Skeletal muscle satellite cell (primary cell): ENCODE measurements around the gene GRAMD2B.

ENCODE experiments used
- H3K27me3 ChIP-seq: 2 replicates; pipeline ENCODE4 v1.7.0; 2013; ENCODE audit warnings: low read length; ENCODE audit not compliant: control insufficient read depth, insufficient read depth
- H3K36me3 ChIP-seq: 2 replicates; pipeline ENCODE4 v1.7.0; 2013; ENCODE audit warnings: mild to moderate bottlenecking, control low read depth, low read length; ENCODE audit not compliant: insufficient read depth
- H3K4me1 ChIP-seq: 2 replicates; pipeline ENCODE4 v1.7.0; 2013; ENCODE audit warnings: low read length; ENCODE audit not compliant: control insufficient read depth, insufficient read depth
- H3K4me2 ChIP-seq: 2 replicates; pipeline ENCODE4 v1.7.0; 2013; ENCODE audit warnings: mild to moderate bottlenecking, low read length
- H3K4me3 ChIP-seq: 2 replicates; pipeline ENCODE4 v1.7.0; 2013; ENCODE audit warnings: low read length
- H3K9ac ChIP-seq: 2 replicates; pipeline ENCODE4 v1.7.0; 2013; ENCODE audit warnings: mild to moderate bottlenecking, low read depth, low read length, moderate library complexity
- H3K9me3 ChIP-seq: replicated peaks from 2 replicates; pipeline ENCODE4 v1.7.0; 2013; ENCODE audit warnings: mild to moderate bottlenecking, control low read depth, low read length

GRAMD2B gene

DNA sequence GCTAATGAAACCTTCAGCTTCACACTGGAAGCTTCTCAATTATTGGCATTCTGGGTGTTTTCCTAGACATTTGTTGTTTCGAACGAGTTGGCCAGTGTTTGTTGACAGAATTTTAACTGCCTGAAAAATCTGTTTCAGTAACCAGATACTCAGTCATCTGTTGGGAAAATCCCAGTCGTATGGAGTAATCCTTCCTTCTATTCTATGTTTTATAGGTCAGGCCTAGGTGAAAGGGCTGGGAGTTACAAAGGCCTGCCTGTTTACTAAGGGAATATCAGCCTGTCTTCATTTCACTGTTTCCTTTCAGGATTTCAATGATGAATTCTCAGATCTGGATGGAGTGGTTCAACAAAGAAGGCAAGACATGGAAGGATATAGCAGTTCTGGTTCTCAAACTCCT lies 59.9 kb downstream of the GRAMD2B start:
- Histone ChIP-seq H3K4me1 (no peaks in the 10 kb centered on the region), H3K9me3 (no peaks in the 10 kb centered on the region), H3K4me2 (no peak overlapping the region), H3K27me3 (no peaks in the 10 kb centered on the region), H3K4me3 (no peak overlapping the region), H3K9ac (no peak overlapping the region), H3K36me3 (peaks cover 82% of the 10 kb centered on the region)

DNA sequence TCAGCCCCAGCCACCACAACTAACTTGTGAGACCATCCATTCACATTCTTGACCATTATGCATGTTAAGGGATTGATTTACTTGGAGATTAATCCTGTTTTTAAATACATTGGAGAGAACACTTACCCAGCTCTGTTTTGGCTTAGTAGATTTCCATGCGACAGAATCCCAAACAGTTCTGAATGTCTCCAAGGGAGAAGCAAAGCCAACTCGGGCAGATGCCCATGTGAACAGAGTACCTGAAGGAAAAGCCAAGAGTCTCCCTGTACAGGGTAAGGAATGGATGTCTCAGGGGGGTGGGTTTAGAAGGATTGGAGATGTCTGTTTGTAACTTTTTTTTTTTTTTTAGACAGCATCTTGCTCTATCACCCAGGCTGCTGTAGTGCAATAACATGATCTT lies 61.0 kb downstream of the GRAMD2B start:
- Histone ChIP-seq H3K4me3 (no peak overlapping the region), H3K4me2 (no peak overlapping the region), H3K36me3 (peaks cover 88% of the 10 kb centered on the region), H3K4me1 (no peaks in the 10 kb centered on the region), H3K9me3 (no peaks in the 10 kb centered on the region), H3K9ac (no peak overlapping the region), H3K27me3 (no peaks in the 10 kb centered on the region)

DNA sequence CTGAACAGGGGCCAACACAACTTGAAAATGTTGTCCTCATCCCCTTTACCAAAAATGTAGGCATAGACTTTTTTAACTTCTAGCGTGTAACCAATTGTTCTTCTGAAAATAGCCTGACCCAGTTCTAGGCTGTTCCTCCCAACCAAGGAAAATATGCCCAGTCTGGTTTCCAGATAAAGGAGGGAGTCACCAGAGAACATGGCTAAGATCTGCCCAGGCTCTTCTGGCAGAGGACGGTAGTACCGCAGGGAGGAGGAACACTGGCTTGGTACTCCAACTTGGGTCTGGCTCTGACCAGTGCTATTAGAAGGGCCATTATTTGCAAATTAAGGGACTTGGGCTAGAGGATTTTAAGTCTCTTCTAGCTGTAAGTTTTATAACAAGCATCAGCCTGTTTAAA lies 63.1 kb downstream of the GRAMD2B start:
- peaks cover 88% of the 10 kb centered on the region for H3K36me3 ChIP-seq
- no peaks in the 10 kb centered on the region for H3K9me3 ChIP-seq
- H3K4me1 ChIP-seq: no peaks in the 10 kb centered on the region
- no peak overlapping the region for H3K9ac ChIP-seq
- no peak overlapping the region for H3K4me3 ChIP-seq
- no peaks in the 10 kb centered on the region for H3K27me3 ChIP-seq
- no peak overlapping the region for H3K4me2 ChIP-seq

DNA sequence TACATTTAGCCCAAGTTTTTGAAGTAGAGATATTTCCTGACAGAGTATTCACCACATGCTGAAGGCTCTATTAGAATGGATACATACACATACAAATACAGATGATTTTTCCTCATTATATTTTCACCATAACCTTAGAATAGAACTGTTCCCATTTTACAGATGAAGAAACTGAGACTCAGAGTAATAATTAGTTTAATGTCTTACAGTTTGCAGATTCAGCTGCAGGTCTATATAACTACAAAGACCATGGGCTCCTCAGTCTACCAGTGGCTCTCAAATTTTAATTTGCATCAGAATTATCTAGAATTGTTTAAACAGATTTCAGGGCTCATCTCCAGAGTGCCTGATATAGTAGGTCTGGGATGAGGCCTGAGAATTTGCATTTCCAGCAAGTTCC lies 64.4 kb downstream of the GRAMD2B start:
- Histone ChIP-seq H3K4me2 (no peak overlapping the region), H3K27me3 (no peaks in the 10 kb centered on the region), H3K4me1 (no peaks in the 10 kb centered on the region), H3K36me3 (peaks cover 85% of the 10 kb centered on the region), H3K4me3 (no peak overlapping the region), H3K9ac (no peak overlapping the region), H3K9me3 (no peaks in the 10 kb centered on the region)

DNA sequence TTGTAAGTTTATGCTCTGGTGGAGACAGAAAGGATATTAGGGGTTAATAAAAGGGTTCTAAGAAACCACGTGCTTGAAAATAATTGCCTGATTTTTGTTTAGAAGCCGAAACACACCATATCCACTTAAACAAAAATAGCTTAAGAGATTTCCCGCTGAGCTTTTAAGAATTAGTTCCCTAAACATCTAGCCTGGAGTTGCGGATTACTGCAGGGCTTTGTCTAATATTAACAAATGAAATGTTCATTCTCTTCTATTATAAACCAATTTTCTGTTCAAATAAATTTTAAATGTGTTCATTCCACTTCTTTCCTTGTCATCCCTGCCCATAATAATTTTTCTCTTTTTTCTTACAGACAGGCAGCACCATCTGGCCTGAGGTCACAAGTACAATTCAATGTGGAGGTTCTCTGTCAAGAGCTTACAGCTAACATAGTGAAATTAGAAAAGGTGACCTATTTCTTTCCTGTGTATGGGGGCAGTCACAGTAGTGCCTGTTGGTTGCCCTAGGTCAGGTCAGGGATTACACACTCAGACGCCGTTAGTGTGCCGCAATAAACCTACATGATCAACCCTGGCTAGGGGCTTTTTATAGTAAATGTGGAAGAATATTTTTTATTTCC lies 65.3 kb downstream of the GRAMD2B start:
- no peak overlapping the region for H3K9ac ChIP-seq
- no peak overlapping the region for H3K4me2 ChIP-seq
- H3K36me3 ChIP-seq: peaks cover 91% of the 10 kb centered on the region
- no peak overlapping the region for H3K4me3 ChIP-seq
- H3K4me1 ChIP-seq: no peaks in the 10 kb centered on the region
- H3K27me3 ChIP-seq: no peaks in the 10 kb centered on the region
- no peaks in the 10 kb centered on the region for H3K9me3 ChIP-seq

DNA sequence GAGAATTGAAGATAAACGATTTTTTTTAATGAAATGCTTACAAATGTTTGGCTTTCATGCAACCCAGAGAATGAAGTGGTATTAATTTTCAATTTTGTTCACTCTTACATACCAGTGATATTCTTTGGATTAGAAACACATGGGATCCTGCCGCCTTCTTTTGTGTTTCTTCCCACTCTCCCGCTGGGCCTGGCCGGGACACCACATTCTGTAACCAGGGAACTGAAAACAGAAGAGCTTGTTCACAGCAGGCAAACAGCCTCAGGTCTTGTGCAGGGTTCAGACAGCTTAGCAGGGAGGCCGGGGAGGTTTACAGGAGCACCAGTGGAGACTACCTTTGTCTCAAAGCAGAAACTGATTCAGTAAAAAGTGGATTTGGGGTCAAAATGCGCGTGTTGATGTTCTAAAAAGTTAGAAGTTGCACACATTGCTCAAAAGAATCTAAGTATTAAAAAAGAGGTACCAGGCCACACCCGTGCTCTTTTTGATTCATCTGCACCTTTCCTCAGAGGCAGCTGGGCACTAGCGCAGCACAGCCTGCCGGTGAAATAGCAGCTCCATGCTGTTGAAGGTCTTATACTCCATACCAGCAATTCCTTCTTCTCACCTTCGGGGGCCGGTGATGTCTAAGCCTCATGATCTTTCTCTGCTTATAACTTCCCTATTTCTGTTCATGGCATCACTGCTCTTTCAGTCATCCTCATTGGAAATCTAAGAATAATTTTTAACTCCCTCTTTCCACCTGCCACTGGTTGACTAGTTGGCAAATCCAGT lies 67.1 kb downstream of the GRAMD2B start:
- H3K27me3 ChIP-seq: no peaks in the 10 kb centered on the region
- no peak overlapping the region for H3K4me3 ChIP-seq
- H3K9me3 ChIP-seq: no peaks in the 10 kb centered on the region
- H3K4me1 ChIP-seq: no peaks in the 10 kb centered on the region
- peaks cover 83% of the 10 kb centered on the region for H3K36me3 ChIP-seq
- H3K4me2 ChIP-seq: no peak overlapping the region
- no peak overlapping the region for H3K9ac ChIP-seq

DNA sequence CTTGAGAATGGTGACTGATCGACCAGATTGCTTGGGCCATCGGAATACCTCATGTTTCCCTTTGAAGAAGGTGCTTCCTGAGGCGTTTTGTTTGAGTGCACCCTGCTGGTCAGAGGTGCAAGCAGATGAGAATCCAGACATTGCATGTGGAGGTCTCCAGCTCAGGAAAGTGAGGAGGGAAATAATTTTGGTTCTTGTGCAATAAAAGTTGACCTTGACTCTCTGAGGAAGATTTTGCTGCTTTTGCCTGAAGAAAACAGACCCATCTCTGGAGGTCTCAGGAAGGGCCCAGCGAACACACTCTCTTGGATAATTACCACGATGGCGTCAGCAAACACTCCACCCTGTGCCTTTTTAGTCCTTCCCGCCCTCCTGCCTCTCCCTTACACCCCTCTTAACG lies 69.7 kb downstream of the GRAMD2B start:
- H3K4me3 ChIP-seq: no peak overlapping the region
- no peaks in the 10 kb centered on the region for H3K27me3 ChIP-seq
- no peak overlapping the region for H3K4me2 ChIP-seq
- peaks cover 57% of the 10 kb centered on the region for H3K36me3 ChIP-seq
- H3K9me3 ChIP-seq: no peaks in the 10 kb centered on the region
- no peaks in the 10 kb centered on the region for H3K4me1 ChIP-seq
- H3K9ac ChIP-seq: no peak overlapping the region

DNA sequence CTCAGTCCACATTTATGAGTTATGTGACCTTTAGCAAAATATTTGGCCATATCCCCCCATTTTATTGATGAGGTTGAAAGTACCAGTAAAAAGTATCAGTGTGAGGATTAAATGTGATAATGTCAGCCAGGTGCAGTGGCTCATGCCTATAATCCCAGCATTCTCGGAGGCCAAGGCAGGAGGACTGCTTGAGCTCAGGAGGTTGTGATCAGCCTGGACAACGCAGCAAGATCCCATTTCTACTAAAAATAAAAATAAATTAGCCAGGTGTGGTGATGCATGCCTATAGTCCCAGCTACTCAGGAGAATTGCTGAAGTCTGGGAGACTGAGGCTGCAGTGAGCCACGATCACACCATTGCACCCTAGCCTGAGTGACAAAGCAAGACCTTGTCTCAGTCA lies 71.2 kb downstream of the GRAMD2B start:
- Histone ChIP-seq H3K27me3 (no peaks in the 10 kb centered on the region), H3K4me2 (no peak overlapping the region), H3K36me3 (peaks cover 43% of the 10 kb centered on the region), H3K4me3 (no peak overlapping the region), H3K9ac (no peak overlapping the region), H3K9me3 (no peaks in the 10 kb centered on the region), H3K4me1 (no peaks in the 10 kb centered on the region)

DNA sequence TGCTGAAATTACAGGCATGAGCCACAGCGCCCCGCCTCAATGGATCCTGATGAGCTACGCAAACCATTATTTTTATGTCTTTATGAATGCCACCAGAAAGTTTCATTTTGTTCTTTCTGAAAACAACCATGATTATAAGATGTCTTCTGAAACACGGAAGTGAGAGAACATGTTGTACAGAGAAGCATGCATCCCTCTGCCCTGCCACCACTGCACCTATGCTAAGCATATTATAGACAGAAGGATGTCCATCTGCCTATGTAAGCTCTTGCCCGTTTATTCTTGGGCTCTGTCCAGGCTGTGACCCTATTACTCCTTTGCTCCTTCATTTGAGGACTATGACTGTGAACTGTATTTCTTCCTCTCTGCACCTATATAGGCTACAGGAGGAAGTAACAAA lies 74.3 kb downstream of the GRAMD2B start:
- H3K9me3 ChIP-seq: no peaks in the 10 kb centered on the region
- no peaks in the 10 kb centered on the region for H3K4me1 ChIP-seq
- H3K4me2 ChIP-seq: no peak overlapping the region
- H3K9ac ChIP-seq: no peak overlapping the region
- peaks cover 18% of the 10 kb centered on the region for H3K36me3 ChIP-seq
- H3K4me3 ChIP-seq: no peak overlapping the region
- H3K27me3 ChIP-seq: no peaks in the 10 kb centered on the region

DNA sequence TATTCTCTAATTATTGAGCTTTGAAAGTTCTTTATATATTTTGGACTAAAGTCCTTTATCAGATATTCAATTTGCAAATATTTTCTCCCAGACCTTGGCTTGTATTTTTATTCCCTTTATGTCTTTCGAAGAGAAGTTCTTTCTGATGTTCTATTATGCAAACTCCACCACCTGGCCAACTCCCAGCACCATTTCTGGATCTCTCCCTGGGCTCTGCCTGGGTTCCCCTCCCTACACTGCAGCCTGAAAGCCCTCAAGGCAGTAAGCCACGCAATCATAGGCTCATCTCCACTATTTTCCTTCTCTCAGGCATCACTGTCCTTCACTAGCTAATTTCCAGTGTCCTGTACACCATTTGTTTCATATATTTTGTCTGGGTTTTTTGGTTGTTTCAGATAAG lies 76.1 kb downstream of the GRAMD2B start:
- H3K4me2 ChIP-seq: no peak overlapping the region
- H3K27me3 ChIP-seq: no peaks in the 10 kb centered on the region
- peaks cover 4% of the 10 kb centered on the region for H3K36me3 ChIP-seq
- no peak overlapping the region for H3K4me3 ChIP-seq
- no peaks in the 10 kb centered on the region for H3K9me3 ChIP-seq
- H3K4me1 ChIP-seq: peaks cover 11% of the 10 kb centered on the region
- H3K9ac ChIP-seq: no peak overlapping the region

DNA sequence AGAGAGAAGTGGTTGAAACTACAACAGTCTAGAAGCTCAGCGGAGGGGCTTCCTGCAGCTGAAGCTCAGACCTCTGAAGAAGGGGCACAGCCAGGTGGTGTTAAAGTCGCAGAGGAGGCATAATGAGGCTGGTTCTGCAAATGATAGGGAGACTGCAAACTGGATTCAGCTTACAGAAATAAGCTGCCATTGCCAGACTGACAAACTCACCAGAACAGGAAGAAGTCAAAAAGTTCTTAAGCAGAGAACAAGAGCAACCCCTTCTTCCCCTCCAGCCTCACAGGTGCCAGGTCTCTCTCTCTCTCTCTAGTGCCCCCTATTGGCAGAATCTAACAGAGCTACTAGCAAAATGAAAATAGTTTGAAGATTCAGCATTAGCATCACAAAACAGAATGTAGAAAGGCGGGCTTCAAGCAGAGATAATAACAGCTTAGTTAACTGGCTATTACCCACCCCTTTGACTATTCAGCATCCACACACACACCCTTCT lies 76.7 kb downstream of the GRAMD2B start:
- no peaks in the 10 kb centered on the region for H3K9me3 ChIP-seq
- peaks cover 11% of the 10 kb centered on the region for H3K4me1 ChIP-seq
- H3K4me3 ChIP-seq: no peak overlapping the region

DNA sequence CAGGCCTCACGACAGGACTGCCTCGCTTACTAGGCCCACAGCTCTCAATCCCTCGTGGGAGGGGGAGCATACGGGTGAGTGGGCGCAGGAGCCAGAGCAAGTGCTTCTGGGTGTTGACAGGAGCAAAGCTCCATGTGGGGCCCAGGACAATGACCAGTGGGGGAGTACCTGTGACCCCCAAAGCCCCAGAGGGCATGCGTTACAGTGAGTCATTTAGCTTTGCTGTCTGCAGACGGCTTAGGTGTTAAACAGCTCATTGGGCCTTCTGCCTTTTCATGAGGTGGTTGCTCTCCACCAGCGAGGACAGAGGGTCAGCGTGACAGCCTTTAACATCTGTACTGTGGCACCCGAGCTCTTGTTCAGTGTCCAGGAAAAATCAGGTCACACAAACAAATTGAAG lies 78.2 kb downstream of the GRAMD2B start:
- no peak overlapping the region for H3K4me3 ChIP-seq
- H3K4me2 ChIP-seq: no peak overlapping the region
- H3K4me1 ChIP-seq: peaks cover 11% of the 10 kb centered on the region
- H3K9ac ChIP-seq: no peak overlapping the region
- no peaks in the 10 kb centered on the region for H3K36me3 ChIP-seq
- no peaks in the 10 kb centered on the region for H3K9me3 ChIP-seq
- H3K27me3 ChIP-seq: no peaks in the 10 kb centered on the region

More for the DNA sequence above, 76.7 kb downstream of the GRAMD2B start:
- H3K4me2 ChIP-seq: no peak overlapping the region
- no peaks in the 10 kb centered on the region for H3K36me3 ChIP-seq
- H3K27me3 ChIP-seq: no peaks in the 10 kb centered on the region
- no peak overlapping the region for H3K9ac ChIP-seq
